IMR-90 (cell line): ENCODE measurements around the gene POLR2F. TPM values are rescaled to one million over a fixed set of nuclear protein-coding genes. Genes with fewer than 3 reads are reported as not detected.
A peak's percentile ranks its signal among the peaks of the same experiment; 100 is the strongest.

Source experiments
- ATAC-seq: fragments of 200-7000 bp; cut with Tn5 transposase; 2 replicates; pipeline ENCODE4 v1.9.1; 2020; ENCODE audit warnings: low read depth, mild to moderate bottlenecking, moderate library complexity
- BruUV-seq: library from RNA; stranded (reverse); fragments of 400-500 nt; replicated peaks from 2 replicates; lab custom pipeline; 2021; lab: Mats Ljungman, UMichigan
- CTCF ChIA-PET: fragments of 300-600 bp; formaldehyde crosslinking; extraction: SDS; loops from one replicate; lab custom pipeline; 2021; ENCODE audit warnings: antibody characterized with exemption; lab: Yijun Ruan, JAX
- POLR2A ChIA-PET: fragments of 300-600 bp; sonication (Branson Sonifier 250); formaldehyde crosslinking; loops from one replicate; lab custom pipeline; 2022; ENCODE audit warnings: antibody characterized with exemption; ENCODE audit not compliant: unreplicated experiment; lab: Charles Lee
- DNase-seq: peaks from one replicate; pipeline ENCODE4 v3.0.0; 2013
- H2AFZ ChIP-seq: replicated peaks from 2 replicates; pipeline ENCODE3; 2013; ENCODE audit warnings: low read length, mild to moderate bottlenecking; ENCODE audit not compliant: poor library complexity
- H2AK5ac ChIP-seq: 2 replicates; pipeline ENCODE4 v1.6.1; 2013; ENCODE audit warnings: low read depth, low read length, inconsistent platforms
- H2AK9ac ChIP-seq: replicated peaks from 2 replicates; pipeline ENCODE3; 2013; ENCODE audit warnings: mild to moderate bottlenecking, low read depth, low read length, moderate library complexity; ENCODE audit not compliant: poor library complexity
- H2BK120ac ChIP-seq: 2 replicates; pipeline ENCODE4 v1.6.1; 2013; ENCODE audit warnings: low read depth, low read length, inconsistent platforms
- H2BK15ac ChIP-seq: 3 replicates; pipeline ENCODE4 v1.6.1; 2013; ENCODE audit warnings: low read depth, low read length, inconsistent platforms
- H2BK20ac ChIP-seq: 2 replicates; pipeline ENCODE4 v1.6.1; 2013; ENCODE audit warnings: low read depth, mild to moderate bottlenecking, inconsistent platforms, low read length, moderate library complexity
- H2BK5ac ChIP-seq: 2 replicates; pipeline ENCODE4 v1.6.1; 2013; ENCODE audit warnings: mild to moderate bottlenecking, low read depth, low read length, inconsistent platforms; ENCODE audit not compliant: poor library complexity, severe bottlenecking
- H3K14ac ChIP-seq: replicated peaks from 2 replicates; pipeline ENCODE4 v1.6.1; 2013; ENCODE audit warnings: low read depth, low read length, inconsistent platforms
- H3K18ac ChIP-seq: 2 replicates; pipeline ENCODE4 v1.6.1; 2013; ENCODE audit warnings: low read depth, low read length, control low read depth
- H3K23ac ChIP-seq: 2 replicates; pipeline ENCODE4 v1.6.1; 2013; ENCODE audit warnings: low read depth, low read length, inconsistent platforms
- H3K27ac ChIP-seq: 2 replicates; pipeline ENCODE4 v1.5.1; 2013; ENCODE audit warnings: mild to moderate bottlenecking, control low read depth, low read length; ENCODE audit not compliant: insufficient read depth
- H3K27me3 ChIP-seq: 2 replicates; pipeline ENCODE4 v1.6.1; 2013; ENCODE audit warnings: low read length; ENCODE audit not compliant: control insufficient read depth, insufficient read depth
- H3K36me3 ChIP-seq: 2 replicates; pipeline ENCODE4 v1.6.1; 2013; ENCODE audit warnings: low read length, mixed read lengths; ENCODE audit not compliant: control insufficient read depth, insufficient read depth
- H3K4ac ChIP-seq: 2 replicates; pipeline ENCODE4 v1.6.1; 2013; ENCODE audit warnings: low read depth, low read length, inconsistent platforms
- H3K4me1 ChIP-seq: 2 replicates; pipeline ENCODE4 v1.6.1; 2013; ENCODE audit warnings: low read length, mixed read lengths; ENCODE audit not compliant: control insufficient read depth, insufficient read depth
- H3K4me2 ChIP-seq: 2 replicates; pipeline ENCODE4 v1.6.1; 2013; ENCODE audit warnings: low read depth, mild to moderate bottlenecking, control low read depth, low read length, moderate library complexity
- H3K4me3 ChIP-seq: 2 replicates; pipeline ENCODE4 v1.5.1; 2013; ENCODE audit warnings: low read depth, mild to moderate bottlenecking, control low read depth, low read length, moderate library complexity; ENCODE audit not compliant: insufficient read depth
- H3K56ac ChIP-seq: 2 replicates; pipeline ENCODE4 v1.6.1; 2013; ENCODE audit warnings: low read length, inconsistent platforms; ENCODE audit not compliant: insufficient read depth; ENCODE audit errors: extremely low read depth
- H3K79me1 ChIP-seq, 2 experiments: 2 replicates each; pipeline ENCODE4 v1.6.1; 2013; ENCODE audit warnings: low read length in 2 of 2, inconsistent platforms in 1 of 2, low read depth in 1 of 2
- H3K9ac ChIP-seq: 2 replicates; pipeline ENCODE4 v1.6.1; 2013; ENCODE audit warnings: low read depth, low read length, control low read depth
- H3K9me1 ChIP-seq: 2 replicates; pipeline ENCODE4 v1.6.1; 2013; ENCODE audit warnings: low read length, inconsistent platforms; ENCODE audit not compliant: insufficient read depth
- H3K9me3 ChIP-seq: 2 replicates; pipeline ENCODE4 v1.6.1; 2013; ENCODE audit warnings: low read length; ENCODE audit not compliant: control insufficient read depth, insufficient read depth
- H4K20me1 ChIP-seq: 2 replicates; pipeline ENCODE4 v1.6.1; 2013; ENCODE audit warnings: low read length, inconsistent platforms; ENCODE audit not compliant: insufficient read depth
- H4K5ac ChIP-seq: 2 replicates; pipeline ENCODE4 v1.6.1; 2013; ENCODE audit warnings: mild to moderate bottlenecking, low read depth, low read length, control low read depth
- H4K8ac ChIP-seq, 2 experiments: 2 replicates each; pipeline ENCODE4 v1.6.1; 2013; ENCODE audit warnings: low read depth in 2 of 2, low read length in 2 of 2, control low read depth in 1 of 2, inconsistent platforms in 1 of 2
- H4K91ac ChIP-seq: 2 replicates; pipeline ENCODE4 v1.6.1; 2013; ENCODE audit warnings: low read depth, low read length, inconsistent platforms; ENCODE audit not compliant: insufficient read depth
- CEBPB ChIP-seq: IDR thresholded peaks from 2 replicates; pipeline ENCODE4 v1.6.1; 2012; ENCODE audit warnings: low read depth, low read length, improper control_type of control experiment
- CTCF ChIP-seq: conservative IDR thresholded peaks from 2 replicates; pipeline ENCODE4 v1.5.1; 2012; ENCODE audit warnings: mild to moderate bottlenecking, low read depth, low read length, improper control_type of control experiment
- ELK1 ChIP-seq: fragments of 150-350 bp; IDR thresholded peaks from 2 replicates; pipeline ENCODE4 v1.6.1; 2016; ENCODE audit warnings: low read depth, mild to moderate bottlenecking, low read length, moderate library complexity, borderline replicate concordance
- MAFK ChIP-seq: IDR thresholded peaks from 2 replicates; pipeline ENCODE4 v1.6.1; 2012; ENCODE audit warnings: low read depth, low read length, improper control_type of control experiment
- MAZ ChIP-seq: IDR thresholded peaks from 2 replicates; pipeline ENCODE4 v1.6.1; 2012; ENCODE audit warnings: low read depth, mild to moderate bottlenecking, low read length, improper control_type of control experiment, moderate library complexity, borderline replicate concordance
- NFE2L2 ChIP-seq: fragments of 150-350 bp; IDR thresholded peaks from 2 replicates; pipeline ENCODE4 v1.6.1; 2016; ENCODE audit warnings: low read depth, mild to moderate bottlenecking, low read length
- RCOR1 ChIP-seq: IDR thresholded peaks from 2 replicates; pipeline ENCODE4 v1.6.1; 2012; ENCODE audit warnings: mild to moderate bottlenecking, low read length, improper control_type of control experiment; ENCODE audit not compliant: insufficient replicate concordance
- RFX5 ChIP-seq: IDR thresholded peaks from 2 replicates; pipeline ENCODE4 v1.8.0; 2012; ENCODE audit warnings: low read depth, mild to moderate bottlenecking, low read length, moderate library complexity
- WGBS, 2 experiments: methylation state at CpG; one replicate each; pipeline versions ENCODE4 v1.1.5 to v1.1.7; 2013; ENCODE audit warnings: missing lambda C conversion rate in 2 of 2; ENCODE audit not compliant: insufficient read length in 1 of 2; ENCODE audit errors: extremely low coverage in 2 of 2; 5-methylcytosine and 5-hydroxymethylcytosine counted together
- dilution Hi-C: fragments of 300-500 bp; cut with HindIII; formaldehyde crosslinking; loops from one replicate; pipeline ENCODE4 v1.14.3; 2018; ENCODE audit warnings: low sequenced_read_pairs; ENCODE audit not compliant: unreplicated experiment
- in situ Hi-C: fragments of 300-500 bp; cut with MboI; formaldehyde crosslinking; loops from 3 replicates; pipeline ENCODE4 v1.14.3; 2019; ENCODE audit warnings: low sequenced_read_pairs, inconsistent platforms, mixed read lengths
- intact Hi-C: fragments of 100-400 bp; cut with micrococcal nuclease; formaldehyde crosslinking; loops from 2 replicates; pipeline ENCODE4 v1.10.0; 2022
- polyA plus RNA-seq, 3 experiments: library from polyadenylated mRNA; depleted of rRNA; stranded (reverse); fragments of >200 nt; gene quantifications; 2 replicates each; pipeline ENCODE4 v1.2.3, GENCODE V29; 2012; ENCODE audit warnings: low replicate concordance in 1 of 3
- total RNA-seq: library from RNA; depleted of rRNA; stranded (reverse); fragments of >200 nt; gene quantifications from 2 replicates; pipeline ENCODE4 v1.2.3, GENCODE V29; 2012

Gene POLR2F
- total and polyA plus RNA-seq, 2 of the 4 experiments (the other 2 are of a cell fraction), result 26.0 to 147 TPM

GRCh38 chr22:37951305-37951704 is 2.2 kb upstream of the POLR2F start:
- intact Hi-C loops (no loop called here), dilution Hi-C loops (no loop called here), in situ Hi-C loops (no loop called here)
- no peak overlapping the region for H3K27ac ChIP-seq
- H3K27me3 ChIP-seq, result no peaks in the 10 kb centered on the region
- no peak overlapping the region for H4K8ac ChIP-seq
- BruUV-seq, result no TSS peak
- ChIA-PET POLR2A (no interaction called here), CTCF (no interaction called here)
- no peak overlapping the region for H4K91ac ChIP-seq
- H3K4ac ChIP-seq, result no peak overlapping the region
- H3K56ac ChIP-seq, result no peak overlapping the region
- no peak overlapping the region for H2BK15ac ChIP-seq
- H3K18ac ChIP-seq, result no peak overlapping the region
- no peaks in the 10 kb centered on the region for H3K36me3 ChIP-seq
- no peaks in the 10 kb centered on the region for H4K20me1 ChIP-seq
- H3K4me2 ChIP-seq, result no peak overlapping the region
- no peak overlapping the region for H2BK5ac ChIP-seq
- DNase-seq (peak; percentile 32), ATAC-seq (no peak)
- no peak overlapping the region for H2BK120ac ChIP-seq
- H3K9me3 ChIP-seq, result no peaks in the 10 kb centered on the region
- H2AFZ ChIP-seq, result no peak overlapping the region
- no peak overlapping the region for H3K23ac ChIP-seq
- H2BK20ac ChIP-seq, result no peak overlapping the region
- H3K4me3 ChIP-seq, result no peak overlapping the region
- H3K4me1 ChIP-seq, result peaks cover 5% of the 10 kb centered on the region
- H2AK9ac ChIP-seq, result no peak overlapping the region
- H2AK5ac ChIP-seq, result no peak overlapping the region
- TF ChIP-seq RCOR1 (no peak), MAFK (no peak), ELK1 (no peak), NFE2L2 (no peak), CEBPB (no peak), MAZ (no peak), CTCF (0 out of 2 replicates have a peak, but pooled peaks have one; percentile 5), RFX5 (no peak)
- 42% methylated on average over 2 of the region's 8 CpGs; no CpG with 5 or more reads in 1 of the 2 experiments for WGBS, 2 experiments
- H4K5ac ChIP-seq, result no peak overlapping the region
- peaks cover 3% of the 10 kb centered on the region for H3K9me1 ChIP-seq
- H3K14ac ChIP-seq, result no peak overlapping the region
- no peak overlapping the region for H3K9ac ChIP-seq
- H3K79me1 ChIP-seq, result peaks cover 5 to 15% of the 10 kb centered on the region in 2 experiments; a peak in 3 of 4 replicates
